Endometrial microvascular endothelial cells (primary cell): ENCODE results near the gene UQCC2. TPM values are rescaled to one million over a fixed set of nuclear protein-coding genes. Genes with fewer than 3 reads are reported as not detected.

Experiments
- in situ Hi-C: cut with HindIII; loops from 2 replicates; pipeline ENCODE4 v1.10.0; 2017; ENCODE audit warnings: low sequenced_read_pairs, low pct_unique_long_range_greater_than_20kb; ENCODE audit errors: inconsistent ontology term
- total RNA-seq: library from RNA; depleted of rRNA; stranded (reverse); fragments of >200 nt; gene quantifications from one replicate; pipeline ENCODE4 v1.2.3, GENCODE V29; 2015; ENCODE audit errors: inconsistent ontology term

Gene UQCC2
- total RNA-seq, 1 donor from 2014 or later, result 59.1 TPM

DNA sequence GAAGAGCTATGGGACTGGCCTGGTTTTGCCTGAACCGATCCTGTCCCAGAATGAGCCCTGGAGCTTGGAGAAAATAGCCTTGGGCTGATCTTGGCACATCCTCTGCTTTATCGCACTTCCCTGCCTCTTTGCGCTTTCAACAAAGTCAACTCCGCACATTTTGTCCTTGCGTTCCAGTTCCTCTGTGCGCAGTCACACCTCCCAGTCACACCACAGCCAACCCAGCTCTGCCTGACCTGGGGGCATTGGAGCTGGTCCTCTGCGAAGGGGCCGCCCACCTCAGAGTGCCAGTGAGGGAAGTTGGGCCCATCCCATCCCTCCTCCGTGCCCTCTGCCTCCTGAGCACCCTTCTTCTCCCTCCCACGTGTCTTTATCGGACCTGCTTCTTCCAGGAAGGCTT is 16.9 kb upstream of the UQCC2 start:
- in situ Hi-C loops, result no loop called here

DNA sequence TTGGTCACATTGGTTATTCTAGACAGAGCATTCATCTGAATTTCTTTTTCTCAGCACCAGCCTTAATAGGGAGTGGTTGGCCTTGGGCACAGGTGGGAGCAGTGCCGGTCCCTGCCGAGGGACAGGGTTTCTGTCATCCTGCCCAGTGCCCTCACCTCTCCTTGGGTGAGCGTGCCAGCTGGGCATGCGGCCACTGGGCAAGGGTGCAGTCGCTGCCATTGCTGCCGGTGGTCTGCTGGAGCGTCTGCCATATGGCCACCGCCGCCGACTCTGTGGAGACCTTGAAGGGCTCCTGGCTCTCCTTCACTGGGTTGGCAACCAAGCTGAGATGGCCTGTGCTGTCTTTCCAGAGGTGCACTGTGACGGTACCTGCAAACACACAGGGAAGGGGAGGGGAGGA is 16.4 kb upstream of the UQCC2 start:
- in situ Hi-C loops, result no loop called here

GRCh38 chr6:33727126-33727525 is 15.6 kb upstream of the UQCC2 start:
- in situ Hi-C loops, result no loop called here

DNA sequence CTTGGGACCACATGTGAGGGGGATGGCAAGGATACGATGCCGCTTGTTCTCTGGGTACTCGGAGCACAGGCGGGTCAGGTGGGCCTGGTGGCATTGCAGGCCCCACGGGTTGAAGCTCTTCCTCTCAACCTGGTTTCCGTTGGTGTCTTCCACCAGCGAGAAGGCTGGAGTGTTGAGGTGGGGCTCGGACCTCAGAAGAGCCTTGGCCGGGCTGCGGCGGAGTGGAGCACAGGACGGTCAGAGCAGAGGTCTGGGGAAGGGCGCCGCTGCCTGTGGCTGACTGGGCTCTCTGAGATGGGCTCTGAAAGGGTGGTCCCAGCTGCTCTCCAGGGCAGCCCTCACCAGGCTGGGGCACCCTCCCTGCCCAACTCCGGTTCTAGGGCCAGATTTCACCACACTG is 15.2 kb upstream of the UQCC2 start:
- in situ Hi-C loops, result no loop called here

- in situ Hi-C loops, result no loop called here
These were observed 14.6 kb upstream of the UQCC2 start for GRCh38 chr6:33725891-33726673.

- in situ Hi-C loops, result no loop called here
These were observed 13.7 kb upstream of the UQCC2 start for GRCh38 chr6:33725222-33725621.

GRCh38 chr6:33724102-33725023 is 12.9 kb upstream of the UQCC2 start:
- in situ Hi-C loops, result no loop called here

DNA sequence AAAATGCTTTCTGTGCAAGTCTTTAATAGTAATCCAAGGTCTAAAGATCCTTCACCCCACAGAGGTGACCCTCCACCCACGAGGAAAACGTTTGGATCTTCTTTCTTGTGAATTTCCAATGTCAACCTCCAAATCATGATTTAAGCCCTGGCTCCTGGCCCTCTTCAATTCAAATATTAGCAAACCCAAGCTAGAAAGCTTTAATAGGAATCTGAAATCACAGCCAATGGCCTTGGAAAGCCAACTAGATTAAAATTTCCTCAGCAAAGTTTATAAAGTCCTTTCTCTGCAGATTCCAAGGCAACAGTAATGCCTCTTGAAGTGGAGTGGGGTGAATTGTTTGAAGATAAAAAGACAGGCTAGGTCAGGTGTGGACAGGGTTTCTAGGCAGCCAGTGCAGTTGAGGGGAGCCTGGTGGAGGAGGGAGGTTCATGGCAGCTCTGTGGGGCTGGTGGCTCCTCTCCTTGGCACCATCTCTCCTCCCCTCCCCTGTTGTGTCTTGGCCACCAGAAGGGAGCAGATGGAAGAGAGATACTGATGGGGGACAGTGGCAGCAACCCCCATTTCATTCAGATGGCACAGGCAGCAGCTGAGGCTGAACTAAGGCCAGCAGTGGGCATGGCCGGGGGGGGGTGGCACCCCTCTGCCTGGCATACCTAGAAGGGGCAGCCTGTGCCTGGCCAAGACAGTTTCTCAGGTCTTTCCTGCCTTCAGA is 12.0 kb upstream of the UQCC2 start:
- in situ Hi-C loops, result no loop called here

GRCh38 chr6:33722103-33722623 is 10.7 kb upstream of the UQCC2 start:
- in situ Hi-C loops, result no loop called here

DNA sequence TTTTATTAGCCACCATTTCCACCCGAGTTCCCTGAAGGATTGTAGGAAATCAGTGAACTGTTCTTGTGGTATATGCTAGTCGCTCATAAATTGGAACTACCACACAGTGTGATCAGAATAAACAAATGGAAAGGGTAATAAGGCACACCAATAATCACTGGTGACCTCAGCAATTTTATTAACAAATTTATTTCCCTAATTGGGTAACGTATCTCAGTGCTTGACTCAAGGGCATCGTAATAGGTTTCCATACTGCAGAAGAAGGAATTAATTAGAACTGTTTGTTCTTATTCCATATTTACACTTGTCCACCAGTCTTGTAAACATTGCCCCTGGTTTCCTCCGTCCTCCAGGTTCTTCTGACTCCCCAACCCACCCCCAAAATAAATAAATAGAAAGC is 10.0 kb upstream of the UQCC2 start:
- in situ Hi-C loops, result no loop called here

DNA sequence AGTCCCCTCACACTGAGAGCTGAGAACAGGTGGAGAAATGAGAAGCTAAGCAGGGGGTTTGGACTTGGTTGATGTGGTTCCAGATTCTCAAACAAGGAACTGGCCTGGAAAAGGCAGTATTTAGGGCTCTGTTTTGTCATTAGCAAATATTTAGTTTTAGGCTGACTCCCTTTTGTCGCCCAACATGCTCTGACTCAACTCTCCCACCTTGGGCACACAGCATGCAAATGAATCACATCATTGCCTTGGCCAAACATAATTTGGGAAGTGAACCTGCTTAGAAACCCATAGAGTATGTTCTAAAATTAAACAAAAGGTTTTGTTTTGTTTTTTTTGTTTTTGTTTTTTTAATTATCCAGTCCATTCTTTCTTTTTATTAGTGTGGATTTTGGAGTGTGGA is 9.5 kb upstream of the UQCC2 start:
- in situ Hi-C loops, result no loop called here

GRCh38 chr6:33719326-33719987 is 8.0 kb upstream of the UQCC2 start:
- in situ Hi-C loops, result no loop called here

DNA sequence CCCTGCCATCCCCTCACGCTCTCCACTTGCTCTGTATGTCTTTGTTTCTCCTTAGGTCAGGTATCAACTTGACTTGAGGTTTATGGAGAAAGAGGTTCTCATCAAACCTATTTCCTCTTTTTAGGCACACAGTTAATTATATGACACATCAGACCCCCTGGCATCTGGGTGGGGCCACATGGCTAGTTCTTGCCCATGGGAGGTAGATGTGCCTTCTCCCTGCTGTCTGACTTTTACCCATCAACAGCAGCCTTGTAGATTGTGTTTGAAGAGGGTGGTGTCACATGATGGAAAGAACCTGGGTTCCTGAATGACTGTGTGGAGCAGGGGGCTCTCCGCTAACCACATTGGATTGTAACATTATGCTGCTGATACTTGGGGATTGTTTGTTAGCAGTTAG is 7.2 kb upstream of the UQCC2 start:
- in situ Hi-C loops, result no loop called here

DNA sequence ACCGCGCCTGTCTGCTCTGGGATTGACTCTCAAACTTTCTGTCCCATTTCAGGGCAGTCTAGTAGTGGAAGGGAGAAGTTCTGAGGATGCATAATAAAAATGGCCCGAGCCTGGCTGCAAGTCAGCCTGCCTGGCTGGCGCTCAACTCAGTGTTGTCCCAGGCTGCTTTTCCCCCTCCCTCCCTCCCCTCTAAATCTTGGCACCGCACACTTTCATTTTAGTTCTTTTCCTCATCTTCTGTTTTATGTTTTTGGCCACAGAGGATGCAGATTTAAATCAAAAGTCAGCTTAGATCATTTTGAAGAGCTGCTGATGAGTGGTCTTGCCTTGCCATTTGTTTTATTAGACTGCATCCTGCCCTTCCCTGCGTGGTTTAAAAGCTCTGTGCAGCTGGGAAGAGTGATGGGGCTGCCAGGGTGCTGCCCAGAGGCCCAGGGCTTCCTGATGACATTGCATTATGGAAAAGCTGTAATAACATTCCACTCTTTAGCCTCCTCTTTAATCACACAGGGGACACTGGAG is 6.5 kb upstream of the UQCC2 start:
- in situ Hi-C loops, result no loop called here

- in situ Hi-C loops, result no loop called here
These were observed 5.6 kb upstream of the UQCC2 start for GRCh38 chr6:33716890-33717632.

DNA sequence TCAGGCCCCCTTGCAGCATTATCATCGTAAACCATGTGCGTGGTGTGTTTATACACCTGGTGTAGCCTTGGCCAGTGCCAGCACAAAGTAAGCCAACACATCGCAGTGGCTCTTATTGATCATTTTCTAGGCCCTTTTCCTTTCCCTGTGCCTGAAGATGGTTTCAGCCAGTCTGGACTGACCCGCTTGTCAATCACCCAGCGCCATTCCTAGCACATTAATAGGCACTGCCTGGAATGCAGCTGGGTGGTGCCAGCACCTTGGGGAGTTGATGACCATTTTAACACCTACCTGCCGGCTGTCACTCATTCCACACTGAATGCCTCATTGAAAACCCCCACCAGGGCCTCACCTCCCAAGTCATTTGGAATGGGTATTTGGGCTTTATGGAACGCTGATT is 4.9 kb upstream of the UQCC2 start:
- in situ Hi-C loops, result no loop called here

DNA sequence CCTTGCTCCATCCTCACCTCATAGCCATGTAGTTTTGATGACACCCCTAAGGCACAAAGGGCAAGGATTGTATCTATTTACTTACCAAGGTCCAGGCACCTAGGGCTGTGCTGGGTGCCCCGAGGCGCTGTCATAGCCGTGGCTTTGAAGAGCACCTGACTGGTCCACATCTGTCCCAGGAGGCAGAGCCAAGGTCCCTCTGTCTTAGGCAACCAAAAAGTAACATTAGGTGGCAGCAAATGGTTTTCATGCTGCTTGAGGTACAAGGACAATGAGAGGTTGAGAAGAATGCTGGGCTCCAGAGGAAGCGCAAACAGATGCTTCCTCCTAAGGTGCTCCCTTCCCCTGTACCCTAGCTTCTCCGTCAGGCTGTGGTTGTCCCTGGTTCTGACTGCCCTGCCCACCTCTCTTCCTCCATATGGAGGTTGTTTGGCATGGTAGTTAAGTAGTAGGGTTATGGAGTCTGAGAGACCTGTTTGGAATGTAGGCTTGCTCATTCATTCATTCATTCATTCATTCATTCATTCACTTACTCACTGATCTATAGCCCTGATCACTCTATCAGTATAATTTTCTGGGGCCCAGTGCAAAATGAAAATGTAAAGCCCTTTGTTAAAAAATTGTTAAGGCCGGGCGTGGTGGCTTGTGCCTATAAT is 3.0 kb upstream of the UQCC2 start:
- in situ Hi-C loops, result no loop called here
